CD4-positive, alpha-beta T cell treated with Interleukin-6 for 4 hours (primary cell): ENCODE results near the gene RNF207.

Experiments
- DNase-seq: peaks from one replicate; pipeline ENCODE4 v3.0.0-alpha.2; 2020; ENCODE audit warnings: mixed read lengths

Gene RNF207

GRCh38 chr1:6251681-6252373 lies 45.9 kb downstream of the RNF207 start:
- DNase-seq: no peak

GRCh38 chr1:6252374-6252710 lies 46.4 kb downstream of the RNF207 start:
- no peak for DNase-seq

GRCh38 chr1:6253380-6253779 lies 47.5 kb downstream of the RNF207 start:
- no peak for DNase-seq

GRCh38 chr1:6254691-6255090 lies 48.8 kb downstream of the RNF207 start:
- DNase-seq: no peak

- DNase-seq: no peak
Measured at GRCh38 chr1:6256645-6257044, 50.7 kb downstream of the RNF207 start.

- DNase-seq: no peak
Measured at GRCh38 chr1:6257541-6258069, 51.7 kb downstream of the RNF207 start.

GRCh38 chr1:6258675-6259074 lies 52.8 kb downstream of the RNF207 start:
- DNase-seq: no peak

GRCh38 chr1:6259491-6260362 lies 53.8 kb downstream of the RNF207 start:
- peak; percentile 83 for DNase-seq

- peak; percentile 31 for DNase-seq
Measured at GRCh38 chr1:6260433-6260934, 54.6 kb downstream of the RNF207 start.

- DNase-seq: peak; percentile 67
Measured at GRCh38 chr1:6260961-6261614, 55.2 kb downstream of the RNF207 start, which contains the start of gene GPR153. TSS of gene GPR153 (minus strand) at chr1:6261098. CDS start at chr1:6254905, 6,193 bp downstream.

GRCh38 chr1:6261615-6261995 lies 55.7 kb downstream of the RNF207 start:
- DNase-seq: no peak

GRCh38 chr1:6262555-6263420 lies 56.9 kb downstream of the RNF207 start:
- DNase-seq: no peak

- no peak for DNase-seq
Measured at GRCh38 chr1:6263716-6264115, 57.8 kb downstream of the RNF207 start.

- no peak for DNase-seq
Measured at GRCh38 chr1:6265151-6265550, 59.2 kb downstream of the RNF207 start.

GRCh38 chr1:6266641-6267040 lies 60.7 kb downstream of the RNF207 start:
- DNase-seq: no peak

- no peak for DNase-seq
Measured at GRCh38 chr1:6267686-6268322, 61.9 kb downstream of the RNF207 start.

GRCh38 chr1:6268415-6268814 lies 62.5 kb downstream of the RNF207 start:
- DNase-seq: no peak

GRCh38 chr1:6269296-6269695 lies 63.4 kb downstream of the RNF207 start:
- DNase-seq: no peak

GRCh38 chr1:6269720-6270400 lies 63.9 kb downstream of the RNF207 start:
- DNase-seq: no peak

GRCh38 chr1:6270401-6270800 lies 64.5 kb downstream of the RNF207 start:
- DNase-seq: no peak
